GM12878 (cell line): ENCODE data around the gene VMP1. TPM values are rescaled to one million over a fixed set of nuclear protein-coding genes. Genes with fewer than 3 reads are reported as not detected.

Experiments used
- ATAC-seq: fragments of 200-7000 bp; cut with Tn5 transposase; 3 replicates; pipeline ENCODE4 v1.9.1; 2020; ENCODE audit warnings: mild to moderate bottlenecking, moderate library complexity
- BruUV-seq: library from RNA; stranded (reverse); fragments of 400-500 nt; replicated peaks from 2 replicates; lab custom pipeline; 2021; lab: Mats Ljungman, UMichigan
- CTCF ChIA-PET: fragments of 300-600 bp; sonication (Branson Sonifier 250); formaldehyde crosslinking; extraction: SDS; loops from one replicate; lab custom pipeline; 2021; ENCODE audit warnings: inconsistent platforms; lab: Yijun Ruan, JAX
- POLR2A ChIA-PET: fragments of 350-600 bp; formaldehyde crosslinking; extraction: SDS; loops from one replicate; lab custom pipeline; 2021; ENCODE audit warnings: inconsistent platforms; lab: Charles Lee
- RAD21 ChIA-PET: fragments of 300-600 bp; sonication (Branson Sonifier 250); formaldehyde crosslinking; loops from one replicate; lab custom pipeline; 2023; ENCODE audit warnings: antibody characterized with exemption; ENCODE audit not compliant: unreplicated experiment; lab: Charles Lee
- SMC1A ChIA-PET: fragments of 300-600 bp; sonication (Branson Sonifier 250); formaldehyde crosslinking; loops from one replicate; lab custom pipeline; 2023; ENCODE audit not compliant: unreplicated experiment, uncharacterized antibody; lab: Charles Lee
- DNase-seq: peaks from one replicate; pipeline ENCODE4 v3.0.0-alpha.2; 2011; ENCODE audit warnings: low read depth, low spot score
- FAIRE-seq: peaks from 3 replicates; lab custom pipeline; 2011; peaks lifted over from hg19 to GRCh38; lab: Jason Lieb, UNC
- H2AFZ ChIP-seq: 2 replicates; pipeline ENCODE4 v1.6.0; 2011; ENCODE audit warnings: low read depth, low read length, control low read depth; ENCODE audit not compliant: control insufficient read depth
- H3K27ac ChIP-seq: 2 replicates; pipeline ENCODE4 v1.5.1; 2011; ENCODE audit warnings: control low read depth; ENCODE audit not compliant: control insufficient read depth, insufficient read depth
- H3K27me3 ChIP-seq, 2 experiments: replicated peaks in 1 of 2; 2 replicates each; pipeline versions ENCODE4 v1.6.0 to v1.6.1; 2011; ENCODE audit warnings: low read length in 1 of 2; ENCODE audit not compliant: control insufficient read depth in 2 of 2, insufficient read depth in 2 of 2
- H3K36me3 ChIP-seq, 2 experiments: 2 replicates each; pipeline ENCODE4 v1.5.1; 2011; ENCODE audit warnings: low read length in 1 of 2; ENCODE audit not compliant: control insufficient read depth in 2 of 2, insufficient read depth in 2 of 2
- H3K4me1 ChIP-seq: 2 replicates; pipeline ENCODE4 v1.6.1; 2011; ENCODE audit warnings: mild to moderate bottlenecking, low read length, moderate library complexity, mixed read lengths; ENCODE audit not compliant: control insufficient read depth, insufficient read depth
- H3K4me2 ChIP-seq: 2 replicates; pipeline ENCODE4 v1.6.0; 2011; ENCODE audit warnings: control low read depth; ENCODE audit not compliant: control insufficient read depth, insufficient read depth
- H3K4me3 ChIP-seq: fragments of 200-600 bp; sonication (generic); 2 replicates; pipeline ENCODE4 v1.5.1; 2016
- H3K79me2 ChIP-seq: 2 replicates; pipeline ENCODE4 v1.6.0; 2011; ENCODE audit warnings: low read length; ENCODE audit not compliant: control insufficient read depth, insufficient read depth
- H3K9ac ChIP-seq: 2 replicates; pipeline ENCODE4 v1.8.0; 2011; ENCODE audit warnings: low read length, control low read depth, mixed read lengths; ENCODE audit not compliant: control insufficient read depth, insufficient read depth
- H3K9me3 ChIP-seq: replicated peaks from 3 replicates; pipeline ENCODE4 v1.5.1; 2011; ENCODE audit warnings: mild to moderate bottlenecking, low read length; ENCODE audit not compliant: control insufficient read depth, insufficient read depth
- H4K20me1 ChIP-seq: 2 replicates; pipeline ENCODE4 v1.6.0; 2011; ENCODE audit not compliant: control insufficient read depth, insufficient read depth
- ASH2L ChIP-seq: fragments of 300-600, 200-600 bp; sonication (generic); IDR thresholded peaks from 2 replicates; pipeline ENCODE4 v1.6.1; 2017; ENCODE audit warnings: low read depth, mild to moderate bottlenecking, borderline replicate concordance
- CHD1 ChIP-seq: IDR thresholded peaks from 2 replicates; pipeline ENCODE4 v1.6.1; 2012; ENCODE audit warnings: low read depth, low read length, improper control_type of control experiment
- CTCF ChIP-seq, 3 experiments: IDR thresholded peaks in 2 of 3; conservative IDR thresholded peaks in 1 of 3; 2 replicates each; pipeline ENCODE4 v1.5.1; 2011; ENCODE audit warnings: low read depth in 3 of 3, low read length in 3 of 3, mild to moderate bottlenecking in 3 of 3, control low read depth in 2 of 3, moderate library complexity in 2 of 3, inconsistent platforms in 1 of 3, mixed read lengths in 1 of 3; ENCODE audit not compliant: control insufficient read depth in 2 of 3, insufficient read depth in 1 of 3; ENCODE audit errors: extremely low read depth in 1 of 3
- EZH2 ChIP-seq: IDR thresholded peaks from 2 replicates; pipeline ENCODE4 v1.6.1; 2012; ENCODE audit warnings: low read depth, mild to moderate bottlenecking, control low read depth, inconsistent platforms, low read length, borderline replicate concordance; ENCODE audit not compliant: control insufficient read depth
- FOXM1 ChIP-seq: IDR thresholded peaks from 2 replicates; pipeline ENCODE4 v1.6.1; 2012; ENCODE audit warnings: low read depth, mild to moderate bottlenecking, inconsistent platforms, low read length, moderate library complexity
- HCFC1 ChIP-seq: fragments of 150-350 bp; IDR thresholded peaks from 2 replicates; pipeline ENCODE4 v1.6.1; 2014; ENCODE audit warnings: low read length
- IRF5 ChIP-seq: fragments of 450-650 bp; IDR thresholded peaks from 2 replicates; pipeline ENCODE4 v1.6.1; 2017; ENCODE audit warnings: borderline replicate concordance
- PAX5 ChIP-seq: IDR thresholded peaks from 2 replicates; pipeline ENCODE4 v1.6.1; 2011; ENCODE audit warnings: low read depth, low read length, borderline replicate concordance
- SMAD5 ChIP-seq: IDR thresholded peaks from 2 replicates; pipeline ENCODE4 v1.6.1; 2016; ENCODE audit warnings: antibody characterized with exemption, low read depth
- SP1 ChIP-seq: IDR thresholded peaks from one replicate; pipeline ENCODE4 v1.6.1; 2011; ENCODE audit warnings: low read depth, low read length
- SRF ChIP-seq, 2 experiments: IDR thresholded peaks; 2 replicates each; pipeline ENCODE4 v1.6.1; 2011; ENCODE audit warnings: low read depth in 2 of 2, low read length in 2 of 2, mild to moderate bottlenecking in 1 of 2, moderate library complexity in 1 of 2
- ZBTB11 ChIP-seq: fragments of 450-650 bp; formaldehyde crosslinking; IDR thresholded peaks from 2 replicates; pipeline ENCODE4 v1.5.0; 2022; ENCODE audit warnings: mild to moderate bottlenecking, missing genetic modification characterization
- ZNF384 ChIP-seq: IDR thresholded peaks from 2 replicates; pipeline ENCODE4 v1.6.1; 2012; ENCODE audit warnings: low read depth, mild to moderate bottlenecking, low read length, improper control_type of control experiment, borderline replicate concordance
- ZZZ3 ChIP-seq: IDR thresholded peaks from 2 replicates; pipeline ENCODE4 v1.6.1; 2011; ENCODE audit warnings: low read depth; ENCODE audit not compliant: control insufficient read depth, insufficient read length
- WGBS: methylation state at CpG from one replicate; pipeline ENCODE4 v1.1.6; 2016; ENCODE audit warnings: low lambda C conversion rate; ENCODE audit not compliant: insufficient replicate concordance, insufficient coverage; ENCODE audit errors: missing lambda C conversion rate; 5-methylcytosine and 5-hydroxymethylcytosine counted together
- in situ Hi-C: fragments of 300-500 bp; cut with MboI; formaldehyde crosslinking; loops from 9 replicates; pipeline ENCODE4 v1.14.3; 2018; ENCODE audit warnings: mixed read lengths
- intact Hi-C: fragments of 100-400 bp; cut with micrococcal nuclease; formaldehyde crosslinking; loops from one replicate; pipeline ENCODE4 v1.14.2; 2022; ENCODE audit not compliant: unreplicated experiment
- polyA plus RNA-seq, 11 experiments: library from polyadenylated mRNA; depleted of rRNA in 4 of 11; unstranded in 6 of 11; stranded (reverse) in 5 of 11; fragments of >200 nt; fragmentation: Nextera tagmentation in 4 of 11; fragmentation: Illumina TruSeq in 1 of 11; extraction: Ambion mirVana in 4 of 11; extraction: Trizol in 1 of 11; gene quantifications; 1 replicate in 1 of 11; 2 replicates in 10 of 11; pipeline versions ENCODE4 v1.2.1 to v1.2.3, GENCODE V29; 2011 to 2016; ENCODE audit warnings: inconsistent platforms in 2 of 11, missing spikeins in 2 of 11, low read depth in 1 of 11
- total RNA-seq, 4 experiments: library from RNA; depleted of rRNA in 3 of 4; stranded (reverse); fragments of >200 nt in 3 of 4; fragmentation: Illumina TruSeq in 1 of 4; extraction: Trizol in 1 of 4; gene quantifications; 2 replicates each; pipeline versions ENCODE4 v1.2.1 to v1.2.3, GENCODE V29; 2013 to 2021

Gene VMP1
- total and polyA plus RNA-seq, 10 of the 15 experiments (the other 5 are each of a cell fraction or from before 2014, with no cell fraction given) = 88.4 to 199 (median 132) TPM

GRCh38 chr17:59688008-59688407, 19.4 kb upstream of the VMP1 start:
- no peak for TF ChIP-seq PAX5
- no peak for TF ChIP-seq SRF (IDR thresholded peaks at IDR 0.05; ENCODE audit: low read depth in 2 of 2, low read length in 2 of 2)
- TF ChIP-seq SMAD5 = no peak
- no peak for TF ChIP-seq ZZZ3
- TF ChIP-seq FOXM1 = no peak
- TF ChIP-seq CHD1 = no peak
- TF ChIP-seq EZH2 = no peak
- TF ChIP-seq SP1 = no peak
- TF ChIP-seq ZBTB11 (CRISPR knock-in tag) = no peak
- no peak for TF ChIP-seq CTCF (IDR thresholded peaks at IDR 0.05 in 2 of 3, conservative IDR thresholded peaks at IDR 0.05 in 1 of 3; ENCODE audit: control insufficient read depth in 2 of 3, extremely low read depth in 1 of 3, insufficient read depth in 1 of 3, low read depth in 3 of 3, low read length in 3 of 3)
- no peak for TF ChIP-seq ASH2L
- no peak for TF ChIP-seq ZNF384
- TF ChIP-seq IRF5 = no peak
- TF ChIP-seq HCFC1 = no peak
- TF ChIP-seq, all 136 proteins: peak for 0
- CTCF ChIA-PET = interaction anchor here (0.7 to 2.3 kb wide), 4 partner anchors 17 to 171 kb away, joined by 3 to 11 read pairs (median 5); no protein-coding TSS in a partner anchor
- H3K9ac ChIP-seq = no peak overlapping the region
- no peaks in the 10 kb centered on the region for H3K4me1 ChIP-seq
- peaks cover 4 to 39% of the 10 kb centered on the region in 2 experiments for H3K36me3 ChIP-seq
- ATAC-seq (0 out of 3 replicates have a peak, but pooled peaks have one; percentile 22), DNase-seq (no peak), FAIRE-seq (no peak)
- no peaks in the 10 kb centered on the region for H4K20me1 ChIP-seq
- no peaks in the 10 kb centered on the region for H3K27me3 ChIP-seq
- no peak overlapping the region for H3K4me2 ChIP-seq
- intact Hi-C loops (no loop called here), in situ Hi-C loops (no loop called here)
- no peaks in the 10 kb centered on the region for H3K79me2 ChIP-seq
- no TSS peak for BruUV-seq
- no peak overlapping the region for H2AFZ ChIP-seq
- POLR2A ChIA-PET = no interaction called here
- whole genome bisulfite sequencing = 100% methylated on average over 1 of the region's 1 CpG
- no peak overlapping the region for H3K27ac ChIP-seq
- no peak overlapping the region for H3K4me3 ChIP-seq
- SMC1A ChIA-PET = interaction anchor here (1.0 to 4.6 kb wide), 4 partner anchors 11 to 26 kb away, joined by 3 to 36 read pairs (median 4); no protein-coding TSS in a partner anchor
- no peaks in the 10 kb centered on the region for H3K9me3 ChIP-seq
- RAD21 ChIA-PET = no interaction called here
